ENCODE data around the gene ARHGEF26.

ARHGEF26 gene

DNA sequence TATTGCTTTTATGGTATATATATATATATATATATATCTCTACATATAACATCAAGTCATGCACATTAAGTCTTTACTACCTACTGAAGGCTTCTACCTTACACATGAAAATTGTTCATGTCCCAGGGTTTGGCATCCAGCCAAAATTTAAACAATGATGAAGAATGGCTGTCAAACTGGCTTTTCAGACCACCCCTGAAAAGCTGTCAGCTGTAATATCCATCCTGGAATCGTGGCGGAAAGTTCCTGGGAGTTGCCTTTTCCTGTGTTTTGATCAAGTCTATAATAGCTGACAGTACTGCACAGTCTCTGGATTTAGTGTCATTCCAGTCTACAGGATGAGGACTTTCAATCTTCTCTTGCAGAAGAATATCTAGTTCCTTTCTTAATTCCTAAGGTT lies 154.8 kb downstream of the ARHGEF26 start:
- in situ Hi-C loops (cut with MboI; ENCODE audit: low pct_unique_long_range_greater_than_20kb, low sequenced_read_pairs, unreplicated experiment): no loop called here
- DNase-seq (ENCODE audit: low spot score): no peak
- TF ChIP-seq, protein P1, sequence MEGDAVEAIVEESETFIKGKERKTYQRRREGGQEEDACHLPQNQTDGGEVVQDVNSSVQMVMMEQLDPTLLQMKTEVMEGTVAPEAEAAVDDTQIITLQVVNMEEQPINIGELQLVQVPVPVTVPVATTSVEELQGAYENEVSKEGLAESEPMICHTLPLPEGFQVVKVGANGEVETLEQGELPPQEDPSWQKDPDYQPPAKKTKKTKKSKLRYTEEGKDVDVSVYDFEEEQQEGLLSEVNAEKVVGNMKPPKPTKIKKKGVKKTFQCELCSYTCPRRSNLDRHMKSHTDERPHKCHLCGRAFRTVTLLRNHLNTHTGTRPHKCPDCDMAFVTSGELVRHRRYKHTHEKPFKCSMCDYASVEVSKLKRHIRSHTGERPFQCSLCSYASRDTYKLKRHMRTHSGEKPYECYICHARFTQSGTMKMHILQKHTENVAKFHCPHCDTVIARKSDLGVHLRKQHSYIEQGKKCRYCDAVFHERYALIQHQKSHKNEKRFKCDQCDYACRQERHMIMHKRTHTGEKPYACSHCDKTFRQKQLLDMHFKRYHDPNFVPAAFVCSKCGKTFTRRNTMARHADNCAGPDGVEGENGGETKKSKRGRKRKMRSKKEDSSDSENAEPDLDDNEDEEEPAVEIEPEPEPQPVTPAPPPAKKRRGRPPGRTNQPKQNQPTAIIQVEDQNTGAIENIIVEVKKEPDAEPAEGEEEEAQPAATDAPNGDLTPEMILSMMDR (IDR thresholded peaks at IDR 0.05; ENCODE audit: extremely low read depth, insufficient read depth, missing control alignments): no peak

- no peak for DNase-seq (ENCODE audit: low spot score)
- TF ChIP-seq, protein P1 (IDR thresholded peaks at IDR 0.05; ENCODE audit: extremely low read depth, insufficient read depth, missing control alignments): no peak
- in situ Hi-C loops (cut with MboI; ENCODE audit: low pct_unique_long_range_greater_than_20kb, low sequenced_read_pairs, unreplicated experiment): no loop called here
Measured at GRCh38 chr3:154280161-154280560, 159.0 kb downstream of the ARHGEF26 start.

DNA sequence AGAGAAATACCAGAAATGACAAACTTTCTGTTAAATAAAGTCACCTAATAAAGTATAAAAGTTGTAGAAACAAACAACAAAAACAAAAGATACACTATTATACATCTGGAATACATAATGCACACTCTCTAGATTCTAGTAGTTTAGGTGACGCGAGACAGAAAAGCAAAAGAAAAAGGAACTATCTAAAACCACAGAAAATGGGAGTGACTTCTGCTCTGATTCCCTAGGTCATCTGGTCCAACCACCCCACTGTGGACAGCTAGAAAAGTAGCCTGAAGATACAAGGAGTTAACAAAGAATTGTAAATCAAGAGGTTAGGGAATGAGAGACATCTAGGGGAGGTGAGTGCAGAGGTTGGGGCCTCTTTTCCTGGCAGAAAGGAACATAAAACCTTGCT lies 164.0 kb downstream of the ARHGEF26 start:
- in situ Hi-C loops (cut with MboI; ENCODE audit: low pct_unique_long_range_greater_than_20kb, low sequenced_read_pairs, unreplicated experiment): no loop called here
- TF ChIP-seq, protein P1 (IDR thresholded peaks at IDR 0.05; ENCODE audit: extremely low read depth, insufficient read depth, missing control alignments): no peak
- no peak for DNase-seq (ENCODE audit: low spot score)

DNA sequence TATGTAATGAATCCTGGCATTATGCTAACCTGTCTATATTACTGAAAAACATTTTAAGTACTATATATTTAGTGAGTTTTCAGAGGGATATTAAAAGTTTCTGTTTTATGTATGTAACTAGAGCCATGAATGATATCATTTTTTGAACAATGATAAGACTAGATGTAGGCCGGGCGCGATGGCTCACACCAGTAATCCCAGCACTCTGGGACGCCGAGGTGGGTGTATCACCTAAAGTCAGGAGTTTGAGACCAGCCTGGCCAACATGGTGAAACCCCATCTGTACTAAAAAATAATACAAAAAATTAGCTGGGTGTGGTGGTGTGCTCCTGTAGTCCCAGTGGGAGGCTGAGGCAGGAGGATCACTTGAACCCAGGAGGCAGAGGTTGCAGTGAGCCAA lies 169.0 kb downstream of the ARHGEF26 start:
- DNase-seq (ENCODE audit: low spot score): no peak
- in situ Hi-C loops (cut with MboI; ENCODE audit: low pct_unique_long_range_greater_than_20kb, low sequenced_read_pairs, unreplicated experiment): no loop called here
- TF ChIP-seq, protein P1 (IDR thresholded peaks at IDR 0.05; ENCODE audit: extremely low read depth, insufficient read depth, missing control alignments): no peak

GRCh38 chr3:154294016-154294415 lies 172.8 kb downstream of the ARHGEF26 start:
- TF ChIP-seq, protein P1 (IDR thresholded peaks at IDR 0.05; ENCODE audit: extremely low read depth, insufficient read depth, missing control alignments): no peak
- DNase-seq (ENCODE audit: low spot score): no peak
- in situ Hi-C loops (cut with MboI; ENCODE audit: low pct_unique_long_range_greater_than_20kb, low sequenced_read_pairs, unreplicated experiment): no loop called here

- in situ Hi-C loops (cut with MboI; ENCODE audit: low pct_unique_long_range_greater_than_20kb, low sequenced_read_pairs, unreplicated experiment): no loop called here
- TF ChIP-seq, protein P1 (IDR thresholded peaks at IDR 0.05; ENCODE audit: extremely low read depth, insufficient read depth, missing control alignments): no peak
- no peak for DNase-seq (ENCODE audit: low spot score)
Measured at GRCh38 chr3:154301561-154301960, 180.4 kb downstream of the ARHGEF26 start.
